HL-60/S4 (cell line): Measurements from ENCODE around the gene LRMDA.

Source experiments
- in situ Hi-C: fragments of 300-500 bp; cut with MboI; formaldehyde crosslinking; loops from 2 replicates; pipeline ENCODE4 v1.14.3; 2022; ENCODE audit warnings: low sequenced_read_pairs

The LRMDA gene

GRCh38 chr10:76265441-76266113 is 834.2 kb downstream of the LRMDA start:
- in situ Hi-C loops, result no loop called here

DNA sequence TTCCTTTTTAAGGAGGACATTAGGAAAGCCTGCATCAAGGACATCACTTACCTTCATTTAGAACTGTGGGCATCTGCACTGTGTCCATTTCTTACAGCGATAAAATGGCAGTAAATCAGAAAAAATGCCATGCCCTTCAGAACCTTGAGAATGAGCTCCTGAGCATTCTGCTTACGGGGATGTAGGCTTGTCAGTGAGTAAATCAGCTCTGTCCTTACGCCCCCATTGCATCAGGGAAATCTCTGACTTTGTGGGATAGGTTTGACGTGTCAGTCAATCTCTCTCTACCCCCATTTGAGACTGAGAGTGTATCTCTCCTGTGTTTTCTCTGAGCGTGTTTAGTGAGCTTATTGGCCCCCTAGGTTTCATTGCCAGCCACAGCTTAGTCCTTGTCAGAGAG is 837.1 kb downstream of the LRMDA start:
- in situ Hi-C loops, result no loop called here

GRCh38 chr10:76268954-76269353 is 837.5 kb downstream of the LRMDA start:
- in situ Hi-C loops, result no loop called here

- in situ Hi-C loops, result no loop called here
These were observed 839.0 kb downstream of the LRMDA start for GRCh38 chr10:76270464-76270863.

DNA sequence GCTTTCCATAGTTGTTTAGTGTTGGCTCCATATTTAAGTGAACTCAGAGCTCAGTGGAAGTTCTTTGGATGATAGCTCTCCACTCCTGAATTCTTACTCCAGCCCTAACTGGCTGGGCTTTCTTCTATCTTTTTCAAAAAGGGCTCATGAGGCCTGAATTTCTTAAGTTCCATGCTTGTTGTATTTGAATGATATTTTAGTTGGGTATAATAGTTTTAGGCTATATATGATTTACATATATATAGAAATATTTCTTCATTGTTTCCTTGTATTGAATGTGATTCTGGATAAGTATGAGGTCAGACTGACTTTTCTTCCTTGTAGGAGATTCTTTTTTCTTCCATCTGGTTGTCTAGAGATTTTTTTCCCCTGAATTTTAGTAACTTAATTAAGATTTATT is 843.5 kb downstream of the LRMDA start:
- in situ Hi-C loops, result no loop called here

GRCh38 chr10:76278811-76279460 is 847.5 kb downstream of the LRMDA start:
- in situ Hi-C loops, result no loop called here

DNA sequence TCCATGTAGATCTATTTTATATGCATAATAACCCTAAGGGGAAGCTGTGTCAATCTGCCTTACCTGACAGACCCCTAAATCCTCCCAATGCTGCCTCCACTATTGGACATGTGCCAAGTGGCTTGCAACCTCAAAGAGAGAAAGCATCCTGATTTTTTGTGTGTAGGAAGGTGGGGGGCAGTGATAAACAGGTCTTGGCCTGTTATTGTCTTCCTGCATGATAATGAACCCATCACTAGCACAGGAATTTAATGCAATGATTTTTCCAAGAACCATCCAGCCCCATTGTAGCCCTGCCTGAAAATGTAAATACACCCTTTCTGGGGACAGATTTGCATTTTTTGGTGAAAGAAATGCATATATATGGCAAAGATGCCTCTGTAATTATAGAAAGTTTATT is 850.2 kb downstream of the LRMDA start:
- in situ Hi-C loops, result no loop called here

DNA sequence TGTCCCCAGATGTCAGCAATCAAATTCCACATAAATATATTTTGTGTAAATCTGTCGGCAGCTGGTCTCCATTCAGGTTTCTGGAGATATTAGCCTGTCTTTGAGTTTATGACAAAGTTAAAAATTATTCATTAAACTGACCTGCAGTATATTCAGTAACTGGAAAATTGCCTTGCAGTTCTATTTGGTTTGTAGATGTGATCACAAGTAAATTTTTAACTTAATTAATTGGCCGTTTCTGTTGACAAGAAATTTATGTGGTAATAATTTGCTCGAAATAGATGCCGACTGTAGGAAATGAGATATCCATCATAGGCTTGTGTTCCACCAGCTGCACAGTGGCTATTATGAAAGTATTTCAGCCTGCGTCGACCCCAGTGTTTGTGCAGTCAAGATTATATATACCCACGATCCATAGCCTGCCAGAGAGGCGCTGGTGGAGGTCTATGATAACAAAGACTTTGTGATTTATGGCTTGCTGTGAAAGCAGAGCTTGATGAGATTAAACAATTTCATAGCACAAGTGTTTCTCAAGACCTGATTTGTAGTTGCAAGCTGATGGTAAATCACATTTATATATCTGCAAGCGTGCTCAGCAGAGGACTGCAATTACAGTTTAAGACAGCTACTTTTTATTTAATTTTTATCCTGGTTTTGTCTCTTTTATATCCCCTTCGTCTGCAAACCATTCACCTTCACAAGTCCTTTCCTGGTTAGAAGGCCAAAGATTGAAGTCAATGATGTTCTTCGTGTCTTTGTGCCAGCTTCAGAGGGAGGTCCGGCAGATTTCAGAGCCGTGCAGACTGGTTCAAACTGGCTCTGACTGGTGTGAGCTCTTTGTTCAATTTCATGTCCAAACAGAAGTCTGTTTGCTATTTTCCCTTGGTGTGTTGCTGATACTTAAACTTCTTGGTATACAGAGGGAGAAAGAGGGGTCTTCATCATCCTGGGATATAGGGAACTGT is 850.9 kb downstream of the LRMDA start:
- in situ Hi-C loops, result no loop called here

GRCh38 chr10:76284351-76284750 is 852.9 kb downstream of the LRMDA start:
- in situ Hi-C loops, result no loop called here

GRCh38 chr10:76285012-76285411 is 853.6 kb downstream of the LRMDA start:
- in situ Hi-C loops, result no loop called here

DNA sequence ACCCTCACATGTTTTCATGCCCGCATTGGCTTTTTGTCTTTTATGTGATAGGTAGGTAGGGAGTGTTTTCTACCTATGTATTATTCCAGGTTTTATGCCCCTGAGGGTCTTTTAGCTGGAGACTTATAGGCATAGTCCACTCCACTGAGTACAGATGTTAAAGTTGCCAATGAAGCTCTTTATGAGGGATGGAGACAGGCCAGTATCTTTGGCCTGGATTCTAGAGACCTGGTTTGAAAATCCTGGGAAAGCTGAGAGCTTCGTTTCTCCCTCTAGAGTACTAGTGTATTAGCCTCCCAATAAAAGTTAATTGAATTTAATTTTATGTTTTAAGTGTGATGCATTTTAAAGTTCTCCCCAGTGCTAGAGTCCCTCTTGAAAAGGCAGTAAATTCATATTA is 854.1 kb downstream of the LRMDA start:
- in situ Hi-C loops, result no loop called here

DNA sequence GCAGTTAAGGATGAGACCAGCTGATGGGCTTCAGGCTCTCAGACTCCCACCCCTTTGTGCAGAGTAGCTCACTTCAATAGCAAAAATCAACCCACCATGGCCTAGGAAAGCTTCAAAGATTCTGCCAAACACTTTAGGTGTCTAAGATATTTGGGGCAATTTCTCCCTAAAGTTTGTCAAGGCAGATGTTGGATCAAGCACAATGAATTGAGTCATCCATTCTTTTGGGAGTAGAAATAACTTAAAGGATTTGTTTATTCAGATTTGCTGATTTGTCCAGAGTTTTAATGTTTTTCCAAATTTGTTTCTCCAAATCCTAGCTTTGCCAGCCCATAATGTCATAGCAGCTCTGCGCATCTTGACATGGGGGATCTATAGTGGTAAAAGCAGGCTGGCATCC is 855.1 kb downstream of the LRMDA start:
- in situ Hi-C loops, result no loop called here

DNA sequence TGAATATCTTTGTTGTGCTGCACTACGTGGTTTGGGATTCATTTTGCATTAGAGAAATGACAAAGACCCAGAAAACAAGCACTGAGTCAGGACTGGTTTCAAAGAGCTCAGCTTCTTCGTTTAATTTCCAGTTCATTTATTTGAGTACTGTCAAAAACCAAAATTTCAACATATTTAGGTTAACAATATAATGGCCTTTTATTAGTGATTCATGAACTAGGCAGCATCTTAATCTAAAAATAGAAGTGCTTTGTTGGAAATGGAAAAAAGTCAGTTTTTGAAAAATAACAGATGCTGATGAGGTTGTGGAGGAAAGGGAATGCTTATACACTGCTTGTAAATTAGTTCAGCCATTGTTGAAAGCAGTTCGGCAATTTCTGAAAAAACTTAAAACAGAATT is 856.4 kb downstream of the LRMDA start:
- in situ Hi-C loops, result no loop called here

DNA sequence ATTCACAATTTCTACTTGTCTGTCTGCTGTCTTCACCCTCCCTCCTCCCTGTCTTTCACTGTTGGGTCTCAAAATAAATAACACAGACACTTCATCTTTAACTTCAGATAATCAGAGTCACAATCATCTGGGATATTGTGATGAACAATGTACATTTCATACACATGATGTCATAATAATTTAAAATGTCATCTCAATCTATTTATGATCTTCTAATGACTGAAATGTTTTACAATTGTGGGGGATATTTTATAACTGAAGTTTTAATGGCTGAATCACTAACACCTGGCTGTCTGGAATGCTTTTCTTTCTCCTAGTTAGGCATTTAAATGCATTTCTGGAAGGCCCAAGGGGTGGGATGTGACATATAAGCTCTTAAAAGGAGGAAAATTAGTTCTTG is 859.8 kb downstream of the LRMDA start:
- in situ Hi-C loops, result no loop called here

- in situ Hi-C loops, result no loop called here
These were observed 860.5 kb downstream of the LRMDA start for GRCh38 chr10:76291885-76292284.

- in situ Hi-C loops, result no loop called here
These were observed 865.5 kb downstream of the LRMDA start for GRCh38 chr10:76296957-76297356.

DNA sequence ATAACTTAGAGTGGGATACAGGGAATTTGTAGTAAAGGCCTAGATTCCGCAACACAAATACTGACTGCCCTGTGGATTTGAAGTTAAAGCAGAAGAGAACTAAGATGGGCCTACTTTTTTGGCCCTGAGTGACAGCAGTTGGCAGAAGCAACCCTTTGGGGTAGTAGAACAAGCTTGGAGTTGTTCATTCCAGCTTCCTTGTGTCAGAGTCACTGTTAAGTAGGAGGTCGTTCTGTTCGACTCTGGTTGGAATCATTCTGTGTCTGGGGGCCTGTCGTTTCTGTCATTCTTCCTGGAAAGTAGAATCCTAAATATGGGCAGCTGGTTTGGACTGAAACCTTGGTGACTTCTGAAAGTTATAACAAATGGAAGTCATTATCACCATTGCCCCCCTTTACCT is 865.9 kb downstream of the LRMDA start:
- in situ Hi-C loops, result no loop called here

DNA sequence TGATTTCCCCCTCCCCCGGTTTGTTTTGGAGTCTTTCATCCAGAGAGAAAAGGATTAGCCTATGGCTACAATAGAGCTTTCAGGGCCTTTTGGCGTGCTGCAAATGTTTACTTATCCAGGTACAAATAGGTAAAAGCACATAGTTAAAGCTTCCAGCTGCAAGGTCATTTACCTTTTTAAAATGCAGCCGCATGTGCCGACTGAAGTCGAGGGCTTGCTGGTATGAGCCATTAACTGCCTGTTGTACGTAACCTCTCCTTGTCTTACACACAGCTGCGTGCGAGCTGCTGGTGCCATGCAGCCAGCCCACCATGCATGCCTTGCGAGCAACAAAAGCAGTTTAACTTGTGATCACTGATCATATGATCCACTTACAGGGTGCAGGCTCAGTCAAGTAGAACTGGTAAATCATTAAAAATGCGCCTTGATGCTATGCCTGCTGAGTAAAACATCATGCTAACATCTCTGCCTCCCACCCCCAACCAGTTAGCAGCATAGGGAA is 866.4 kb downstream of the LRMDA start:
- in situ Hi-C loops, result no loop called here

- in situ Hi-C loops, result no loop called here
These were observed 866.9 kb downstream of the LRMDA start for GRCh38 chr10:76298329-76298728.

DNA sequence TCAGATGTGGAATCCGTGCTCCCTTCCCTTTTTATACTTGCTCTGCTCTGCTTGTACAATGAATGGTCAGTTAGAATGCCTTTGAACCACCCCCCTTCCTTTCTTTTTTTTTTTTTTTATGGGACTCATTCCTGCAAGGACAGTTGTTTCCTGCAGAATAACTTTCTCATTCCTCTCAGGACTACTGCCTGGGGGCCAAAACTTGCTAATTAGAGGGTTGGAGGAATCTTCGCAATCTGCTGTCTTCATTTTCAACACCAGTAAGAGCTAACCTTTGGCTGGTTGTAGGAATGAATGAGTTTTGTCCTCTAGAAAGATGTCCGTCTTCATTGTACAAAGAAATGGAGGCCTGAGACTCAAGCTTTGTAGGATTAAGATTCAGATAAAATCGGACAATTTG is 868.1 kb downstream of the LRMDA start:
- in situ Hi-C loops, result no loop called here

DNA sequence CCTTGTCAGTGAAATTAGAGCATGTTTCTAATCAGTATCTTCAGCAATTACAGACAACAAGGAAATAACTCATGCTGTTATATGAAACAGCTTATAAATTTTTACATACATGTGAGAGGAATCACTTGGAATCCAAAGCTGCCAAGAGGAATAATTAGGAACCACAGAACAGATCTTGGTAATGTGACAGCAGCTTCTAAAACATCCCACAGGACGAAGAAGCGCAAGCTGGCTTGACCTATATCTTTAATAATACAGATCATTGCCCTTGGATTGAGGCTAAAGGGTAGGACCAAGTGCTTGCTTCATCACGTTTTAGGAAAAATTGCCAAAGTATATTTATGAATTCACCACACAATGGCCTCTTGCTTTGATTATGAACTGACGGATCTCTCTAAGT is 869.8 kb downstream of the LRMDA start:
- in situ Hi-C loops, result loop anchor here (25.0 kb wide), 1 partner anchor 939 kb away; no protein-coding TSS in a partner anchor
